K562 (cell line): ENCODE measurements around the gene SELPLG. TPM values are rescaled to one million over a fixed set of nuclear protein-coding genes. Genes with fewer than 3 reads are reported as not detected.

ENCODE experiments used
- ADNP ChIP-seq: fragments of 200-800 bp; sonication (Bioruptor generic); IDR thresholded peaks from 2 replicates; pipeline ENCODE4 v1.6.1; 2016; ENCODE audit warnings: missing genetic modification characterization, missing compliant biosample characterization
- ARID1B ChIP-seq: fragments of 450-650 bp; IDR thresholded peaks from 2 replicates; pipeline ENCODE4 v1.6.1; 2016; ENCODE audit warnings: antibody characterized with exemption, mild to moderate bottlenecking, inconsistent platforms
- ATF6 ChIP-seq: sonication (generic); formaldehyde crosslinking; IDR thresholded peaks from 2 replicates; pipeline ENCODE4 v1.4.0; 2020; ENCODE audit warnings: mild to moderate bottlenecking, missing genetic modification reagents
- BRD4 ChIP-seq: fragments of 200-600 bp; sonication (generic); IDR thresholded peaks from 2 replicates; pipeline ENCODE4 v1.6.1; 2017; ENCODE audit warnings: inconsistent platforms
- C11orf30 ChIP-seq: fragments of 450-650 bp; IDR thresholded peaks from 2 replicates; pipeline ENCODE4 v1.6.1; 2016; ENCODE audit warnings: low read depth, mild to moderate bottlenecking
- EGR1 ChIP-seq: fragments of 450-650 bp; conservative IDR thresholded peaks from 2 replicates; pipeline ENCODE4 v1.6.1; 2017; ENCODE audit warnings: mild to moderate bottlenecking
- GABPB1 ChIP-seq: sonication (generic); formaldehyde crosslinking; IDR thresholded peaks from 2 replicates; pipeline ENCODE4 v1.8.0; 2022; ENCODE audit warnings: mild to moderate bottlenecking, missing genetic modification reagents
- HDAC8 ChIP-seq: fragments of 450-650 bp; IDR thresholded peaks from 2 replicates; pipeline ENCODE4 v1.6.1; 2016; ENCODE audit warnings: mild to moderate bottlenecking, missing genetic modification characterization, moderate library complexity, missing compliant biosample characterization
- ID3 ChIP-seq, 2 experiments: fragments of 250-450 bp in 1 of 2; fragments of 450-650 bp in 1 of 2; sonication (Bioruptor Pico) in 1 of 2; IDR thresholded peaks; 2 replicates each; pipeline versions ENCODE4 v1.6.1 to v1.8.0; 2016 to 2021; ENCODE audit warnings: mild to moderate bottlenecking in 2 of 2, moderate library complexity in 2 of 2, missing compliant biosample characterization in 1 of 2, missing genetic modification characterization in 1 of 2
- JUN ChIP-seq, 2 experiments: sonication (generic) in 1 of 2; formaldehyde crosslinking in 1 of 2; IDR thresholded peaks; 2 replicates each; pipeline versions ENCODE4 v1.6.1 to v1.8.0; 2012 to 2022; ENCODE audit warnings: borderline replicate concordance in 2 of 2, mild to moderate bottlenecking in 2 of 2, improper control_type of control experiment in 1 of 2, low read depth in 1 of 2, low read length in 1 of 2, missing genetic modification reagents in 1 of 2
- KLF16 ChIP-seq: IDR thresholded peaks from 2 replicates; pipeline ENCODE4 v1.6.1; 2016; ENCODE audit warnings: antibody characterized with exemption
- L3MBTL2 ChIP-seq: fragments of 450-650 bp; IDR thresholded peaks from 2 replicates; pipeline ENCODE4 v1.6.1; 2016; ENCODE audit warnings: mild to moderate bottlenecking, moderate library complexity
- NBN ChIP-seq: fragments of 450-650 bp; IDR thresholded peaks from 2 replicates; pipeline ENCODE4 v1.6.1; 2016; ENCODE audit warnings: low read depth, mild to moderate bottlenecking
- NCOA2 ChIP-seq, 2 experiments: fragments of 450-650 bp; IDR thresholded peaks; 2 replicates each; pipeline ENCODE4 v1.6.1; 2018; ENCODE audit warnings: mild to moderate bottlenecking in 2 of 2, moderate library complexity in 1 of 2; ENCODE audit not compliant: partially characterized antibody in 2 of 2
- NFE2 ChIP-seq: IDR thresholded peaks from 2 replicates; pipeline ENCODE4 v1.6.1; 2014; ENCODE audit warnings: antibody characterized with exemption, low read depth
- RAD21 ChIP-seq, 2 experiments: fragments of 250-450 bp in 1 of 2; fragments of 450-650 bp in 1 of 2; sonication (Bioruptor Pico) in 1 of 2; formaldehyde crosslinking in 1 of 2; IDR thresholded peaks in 1 of 2; conservative IDR thresholded peaks in 1 of 2; 2 replicates each; pipeline versions ENCODE4 v1.4.0 to v1.8.0; 2020 to 2022; ENCODE audit warnings: mild to moderate bottlenecking in 2 of 2, moderate library complexity in 1 of 2
- RHOXF2B ChIP-seq: fragments of 250-450 bp; sonication (Bioruptor Pico); conservative IDR thresholded peaks from 2 replicates; pipeline ENCODE4 v1.5.1; 2021
- SMARCA4 ChIP-seq: fragments of 450-650 bp; IDR thresholded peaks from 2 replicates; pipeline ENCODE4 v1.6.1; 2016
- SPI1 ChIP-seq: IDR thresholded peaks from 2 replicates; pipeline ENCODE4 v1.6.1; 2011; ENCODE audit warnings: low read depth, low read length, control low read depth, borderline replicate concordance
- TAF7 ChIP-seq: fragments of 450-650 bp; IDR thresholded peaks from 2 replicates; pipeline ENCODE4 v1.6.1; 2016; ENCODE audit warnings: missing genetic modification characterization, missing compliant biosample characterization
- TRIM25 ChIP-seq: fragments of 450-650 bp; IDR thresholded peaks from 2 replicates; pipeline ENCODE4 v1.7.0; 2016; ENCODE audit warnings: borderline replicate concordance
- ZNF165 ChIP-seq: fragments of 250-450 bp; sonication (Bioruptor Pico); IDR thresholded peaks from 2 replicates; pipeline ENCODE4 v1.4.0; 2020; ENCODE audit warnings: borderline replicate concordance
- ZNF3 ChIP-seq: fragments of 250-450 bp; sonication (Bioruptor Pico); IDR thresholded peaks from 2 replicates; pipeline ENCODE4 v1.5.0; 2021; ENCODE audit warnings: mild to moderate bottlenecking, moderate library complexity
- ZNF695 ChIP-seq: fragments of 450-650 bp; formaldehyde crosslinking; IDR thresholded peaks from 2 replicates; pipeline ENCODE4 v1.4.0; 2020; ENCODE audit warnings: mild to moderate bottlenecking, moderate library complexity
- ZNF766 ChIP-seq: fragments of 200-800 bp; sonication (Bioruptor generic); conservative IDR thresholded peaks from 2 replicates; pipeline ENCODE4 v1.6.1; 2016; ENCODE audit warnings: missing genetic modification characterization, missing compliant biosample characterization
- polyA plus RNA-seq, 8 experiments: library from polyadenylated mRNA; depleted of rRNA in 4 of 8; stranded (reverse) in 5 of 8; unstranded in 3 of 8; fragments of >200 nt; fragmentation: Nextera tagmentation in 2 of 8; fragmentation: Illumina TruSeq in 1 of 8; extraction: Ambion mirVana in 2 of 8; extraction: Trizol in 1 of 8; gene quantifications; 2 replicates each; pipeline versions ENCODE4 v1.2.1 to v1.2.3, GENCODE V29; 2011 to 2014; ENCODE audit warnings: inconsistent platforms in 1 of 8, missing spikeins in 1 of 8
- total RNA-seq, 7 experiments: library from RNA; depleted of rRNA in 6 of 7; stranded (reverse); fragments of >200 nt in 6 of 7; fragmentation: Illumina TruSeq in 2 of 7; extraction: Trizol in 2 of 7; gene quantifications; 2 replicates each; pipeline versions ENCODE4 v1.2.1 to v1.2.3, GENCODE V29; 2011 to 2021; ENCODE audit warnings: low replicate concordance in 1 of 7

SELPLG gene
- total and polyA plus RNA-seq, 9 of the 15 experiments (the other 6 are each of a cell fraction or from before 2014, with no cell fraction given): 0.22 to 10.2 (median 1.7) TPM

- TF ChIP-seq ZNF766 (CRISPR knock-in tag) (peak; percentile 62), BRD4 (no peak), EGR1 (no peak), ARID1B (no peak), C11orf30 (no peak), TRIM25 (no peak), RAD21 (CRISPR knock-in tag; conservative IDR thresholded peaks at IDR 0.05 in 1 of 2, IDR thresholded peaks at IDR 0.05 in 1 of 2) (no peak), ADNP (peak; percentile 70; the same call in 1 of the 2 replicates), ZNF165 (CRISPR knock-in tag) (no peak), JUN (IDR thresholded peaks at IDR 0.05; ENCODE audit: borderline replicate concordance, low read depth, low read length) (no peak), JUN (CRISPR knock-in tag; IDR thresholded peaks at IDR 0.05; ENCODE audit: borderline replicate concordance) (no peak), TAF7 (tag) (no peak), L3MBTL2 (peak; percentile 94), SPI1 (no peak), KLF16 (no peak), ZNF3 (CRISPR knock-in tag) (no peak), NFE2 (no peak), HDAC8 (0 out of 2 replicates have a peak, but pooled peaks have one; percentile 14), RHOXF2B (CRISPR knock-in tag) (no peak), GABPB1 (CRISPR knock-in tag) (0 out of 2 replicates have a peak, but pooled peaks have one; percentile 17), NBN (no peak), ID3 (CRISPR knock-in tag; IDR thresholded peaks at IDR 0.05) (no peak), ID3 (tag; IDR thresholded peaks at IDR 0.05) (no peak), NCOA2 (IDR thresholded peaks at IDR 0.05; ENCODE audit: partially characterized antibody in 2 of 2) (no peak), ATF6 (0 out of 2 replicates have a peak, but pooled peaks have one; percentile 7), SMARCA4 (no peak), ZNF695 (CRISPR knock-in tag) (no peak)
Observed at GRCh38 chr12:108630481-108631207, 3.0 kb downstream of the SELPLG start (continued).
